ENCODE data around the gene NCKAP1. TPM values are rescaled to one million over a fixed set of nuclear protein-coding genes. Genes with fewer than 3 reads are reported as not detected.

Gene NCKAP1
- total and polyA plus RNA-seq, 2 of the 4 experiments (the other 2 are of a cell fraction): 91.1 to 160 TPM

- TF ChIP-seq MXI1 (IDR thresholded peaks at IDR 0.05; ENCODE audit: borderline replicate concordance, low read depth, low read length): no peak
- no peak for TF ChIP-seq USF2 (IDR thresholded peaks at IDR 0.05; ENCODE audit: low read depth, low read length)
- dilution Hi-C loops (cut with HindIII; ENCODE audit: low sequenced_read_pairs, unreplicated experiment): no loop called here
- WGBS, 2 experiments (ENCODE audit: extremely low coverage in 2 of 2, insufficient read length in 1 of 2): no CpG with 5 or more reads among the region's 2 CpGs
Observed at GRCh38 chr2:182916417-182916816, 121.8 kb downstream of the NCKAP1 start.

More at GRCh38 chr2:182916417-182916816, 121.8 kb downstream of the NCKAP1 start:
- no TSS peak for BruUV-seq (replicated peaks)
- intact Hi-C loops (cut with micrococcal nuclease): no loop called here
- H4K91ac ChIP-seq (ENCODE audit: insufficient read depth, low read depth, low read length): no peak overlapping the region
- ChIA-PET CTCF (interaction anchor here (0.5 to 0.6 kb wide), 2 partner anchors 240 to 245 kb away, joined by 5 to 6 read pairs; no protein-coding TSS in a partner anchor), POLR2A (ENCODE audit: unreplicated experiment) (no interaction called here)
- no peak overlapping the region for H2AK9ac ChIP-seq (replicated peaks; ENCODE audit: low read depth, low read length, poor library complexity)
- H3K18ac ChIP-seq (ENCODE audit: low read depth, low read length): peak overlapping the region; percentile 44; the same call in 1 of the 2 replicates
- no peak overlapping the region for H3K23ac ChIP-seq (ENCODE audit: low read depth, low read length)
- H3K4me2 ChIP-seq (ENCODE audit: low read depth, low read length): no peak overlapping the region
- peaks cover 10% of the 10 kb centered on the region for H4K20me1 ChIP-seq (ENCODE audit: insufficient read depth, low read length)
- H3K9me1 ChIP-seq (ENCODE audit: insufficient read depth, low read length): peaks cover 7% of the 10 kb centered on the region
- no peak overlapping the region for H4K5ac ChIP-seq (ENCODE audit: low read depth, low read length)
- no peak overlapping the region for H2AFZ ChIP-seq (replicated peaks; ENCODE audit: low read length, poor library complexity)
- H2BK5ac ChIP-seq (ENCODE audit: low read depth, low read length, poor library complexity, severe bottlenecking): peak overlapping the region; percentile 28
- no peak overlapping the region for H3K56ac ChIP-seq (ENCODE audit: extremely low read depth, insufficient read depth, low read length)
- H2AK5ac ChIP-seq (ENCODE audit: low read depth, low read length): no peak overlapping the region
- no peak overlapping the region for H3K4me3 ChIP-seq (ENCODE audit: insufficient read depth, low read depth, low read length)
- H3K79me1 ChIP-seq (ENCODE audit: low read depth in 1 of 2, low read length in 2 of 2): peaks cover 3 to 17% of the 10 kb centered on the region in 2 experiments; a peak in 3 of 4 replicates
- H2BK20ac ChIP-seq (ENCODE audit: low read depth, low read length): no peak overlapping the region
- H3K27me3 ChIP-seq (ENCODE audit: control insufficient read depth, insufficient read depth, low read length): no peaks in the 10 kb centered on the region
- H3K36me3 ChIP-seq (ENCODE audit: control insufficient read depth, insufficient read depth, low read length): peaks cover 12% of the 10 kb centered on the region
- peak overlapping the region; percentile 31; the same call in 1 of the 3 replicates for H2BK15ac ChIP-seq (ENCODE audit: low read depth, low read length)
- H3K4ac ChIP-seq (ENCODE audit: low read depth, low read length): peak overlapping the region; percentile 60; the same call in 1 of the 2 replicates
- H3K9me3 ChIP-seq (ENCODE audit: control insufficient read depth, insufficient read depth, low read length): no peaks in the 10 kb centered on the region
- no peak overlapping the region for H2BK120ac ChIP-seq (ENCODE audit: low read depth, low read length)
- H4K8ac ChIP-seq (ENCODE audit: low read depth in 2 of 2, low read length in 2 of 2): no peak overlapping the region
- H3K14ac ChIP-seq (replicated peaks; ENCODE audit: low read depth, low read length): no peak overlapping the region
- H3K9ac ChIP-seq (ENCODE audit: low read depth, low read length): no peak overlapping the region
- H3K4me1 ChIP-seq (ENCODE audit: control insufficient read depth, insufficient read depth, low read length): peaks cover 13% of the 10 kb centered on the region
- in situ Hi-C loops (cut with MboI; ENCODE audit: low sequenced_read_pairs): no loop called here
- H3K27ac ChIP-seq (ENCODE audit: insufficient read depth, low read length): peak overlapping the region; percentile 59; the same call in 1 of the 2 replicates
- ATAC-seq (ENCODE audit: low read depth): no peak
- DNase-seq: no peak
